CD4-positive, alpha-beta T cell treated with Interleukin-1 beta for 1 hour (primary cell): Measurements from ENCODE around the gene SLC26A5.
A peak's percentile ranks its signal among the peaks of the same experiment; 100 is the strongest.
"Not testable (repeated sequence)": the region's sequence is repeated elsewhere in the genome, so short reads cannot be mapped to it uniquely, and the experiment has no call there.

ENCODE experiments used
- DNase-seq, 2 donors: peaks; one replicate each; pipeline ENCODE4 v3.0.0-alpha.2; 2020 to 2022

SLC26A5 gene

GRCh38 chr7:103446049-103446520 lies at the start of gene SLC26A5:
TSS of gene SLC26A5 (minus strand) at chr7:103446207. CDS start at chr7:103421514, 24,693 bp downstream.
- no peak for DNase-seq

DNA sequence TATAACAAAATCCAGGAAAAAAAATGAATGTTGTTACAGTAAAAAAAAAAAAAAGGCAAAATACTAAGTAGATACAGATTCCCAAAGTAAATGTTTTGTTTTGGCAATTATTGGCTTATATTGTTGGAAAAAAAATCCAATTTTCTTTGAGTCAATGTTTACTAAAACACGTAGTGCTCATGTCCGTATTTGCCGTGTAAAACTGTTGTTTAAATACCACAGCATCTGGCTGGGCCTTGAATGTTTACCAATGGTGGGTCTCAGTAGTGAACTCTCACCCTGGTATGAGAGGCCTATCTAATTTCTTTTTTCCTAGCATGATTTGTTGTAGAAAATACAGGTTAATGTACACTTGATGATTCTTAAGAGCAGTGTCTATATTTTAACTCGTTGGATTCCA lies 41.4 kb upstream of the SLC26A5 start:
- DNase-seq, result no peak

- not testable (repeated sequence) for DNase-seq
These were observed 40.9 kb upstream of the SLC26A5 start for GRCh38 chr7:103486873-103487272.

DNA sequence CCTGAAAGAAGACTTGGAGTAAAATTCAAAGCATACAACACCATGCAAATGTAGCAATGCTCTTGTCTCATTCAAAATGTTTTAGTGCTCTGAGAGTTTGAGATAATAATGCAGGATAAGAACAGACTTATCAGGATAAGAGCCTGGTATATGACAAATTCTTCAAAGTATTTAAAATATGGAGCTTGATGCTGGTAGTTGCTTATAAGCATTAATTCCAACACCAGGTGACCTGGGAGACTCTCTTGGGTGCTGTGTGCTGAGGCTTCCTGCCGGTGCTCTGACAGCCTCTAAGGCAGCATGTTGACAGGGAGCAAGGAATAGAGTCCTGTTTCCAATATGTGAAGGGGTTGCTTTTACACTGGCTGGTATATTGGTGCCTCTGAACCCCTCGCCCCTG lies 34.8 kb upstream of the SLC26A5 start:
- DNase-seq, result no peak

- DNase-seq, result no peak
These were observed 28.9 kb upstream of the SLC26A5 start for GRCh38 chr7:103474956-103475355.

DNA sequence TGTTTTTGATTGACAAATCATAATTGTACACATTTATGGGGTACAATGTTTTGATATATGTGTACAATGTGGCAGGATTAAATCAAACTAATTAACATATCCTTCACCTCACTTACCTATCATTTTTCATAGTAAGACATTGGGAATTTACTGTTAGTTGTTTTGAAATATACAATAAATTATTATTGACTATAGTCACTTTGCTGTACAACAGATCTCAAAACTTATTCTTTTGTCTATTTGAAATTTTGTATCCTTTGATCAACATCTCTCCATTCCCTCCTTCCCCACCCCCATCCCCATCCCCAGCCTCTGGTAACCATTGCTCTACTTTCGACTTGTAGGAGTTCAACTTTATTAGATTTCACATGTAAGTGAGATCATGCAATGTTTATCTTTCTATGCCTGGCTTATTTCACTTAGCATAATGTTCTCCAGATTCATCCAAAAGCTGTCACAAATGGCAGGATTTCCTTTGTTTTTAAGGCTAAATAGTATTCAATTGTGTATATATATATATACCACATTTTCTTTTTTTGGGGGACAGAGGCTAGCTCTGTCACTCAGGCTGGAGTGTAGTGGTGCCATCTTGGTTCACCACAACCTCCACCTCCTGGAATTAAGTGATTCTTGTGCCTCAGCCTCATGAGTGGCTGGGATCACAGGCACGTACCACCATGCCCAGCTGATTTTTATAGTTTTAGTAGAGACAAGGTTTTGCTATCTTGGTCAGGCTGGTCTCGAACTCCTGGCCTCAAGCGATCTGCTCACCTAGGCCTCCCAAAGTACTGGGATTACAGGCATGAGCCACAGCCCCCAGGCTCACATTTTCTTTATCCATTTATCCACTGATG lies 23.3 kb upstream of the SLC26A5 start:
- DNase-seq, result no peak

DNA sequence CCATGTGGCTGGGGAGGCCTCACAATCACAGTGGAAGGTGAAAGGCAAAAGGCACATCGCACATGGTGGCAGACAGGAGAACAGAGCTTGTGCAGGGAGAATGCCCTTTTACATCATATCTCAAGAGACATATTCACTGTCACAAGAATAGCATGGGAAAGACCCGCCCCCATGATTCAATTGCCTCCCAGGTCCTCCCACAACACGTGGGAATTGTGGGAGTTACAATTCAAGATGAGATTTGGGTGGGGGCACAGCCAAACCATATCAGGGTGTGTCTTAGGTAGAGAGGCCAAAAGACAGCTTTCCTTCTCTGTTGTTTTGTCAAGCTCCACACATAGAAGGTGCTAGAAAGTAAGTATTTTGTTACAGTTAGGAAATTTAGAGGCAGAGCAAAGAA lies 20.8 kb upstream of the SLC26A5 start:
- DNase-seq, result no peak

GRCh38 chr7:103462358-103462757 lies 16.4 kb upstream of the SLC26A5 start:
- DNase-seq, result no peak

DNA sequence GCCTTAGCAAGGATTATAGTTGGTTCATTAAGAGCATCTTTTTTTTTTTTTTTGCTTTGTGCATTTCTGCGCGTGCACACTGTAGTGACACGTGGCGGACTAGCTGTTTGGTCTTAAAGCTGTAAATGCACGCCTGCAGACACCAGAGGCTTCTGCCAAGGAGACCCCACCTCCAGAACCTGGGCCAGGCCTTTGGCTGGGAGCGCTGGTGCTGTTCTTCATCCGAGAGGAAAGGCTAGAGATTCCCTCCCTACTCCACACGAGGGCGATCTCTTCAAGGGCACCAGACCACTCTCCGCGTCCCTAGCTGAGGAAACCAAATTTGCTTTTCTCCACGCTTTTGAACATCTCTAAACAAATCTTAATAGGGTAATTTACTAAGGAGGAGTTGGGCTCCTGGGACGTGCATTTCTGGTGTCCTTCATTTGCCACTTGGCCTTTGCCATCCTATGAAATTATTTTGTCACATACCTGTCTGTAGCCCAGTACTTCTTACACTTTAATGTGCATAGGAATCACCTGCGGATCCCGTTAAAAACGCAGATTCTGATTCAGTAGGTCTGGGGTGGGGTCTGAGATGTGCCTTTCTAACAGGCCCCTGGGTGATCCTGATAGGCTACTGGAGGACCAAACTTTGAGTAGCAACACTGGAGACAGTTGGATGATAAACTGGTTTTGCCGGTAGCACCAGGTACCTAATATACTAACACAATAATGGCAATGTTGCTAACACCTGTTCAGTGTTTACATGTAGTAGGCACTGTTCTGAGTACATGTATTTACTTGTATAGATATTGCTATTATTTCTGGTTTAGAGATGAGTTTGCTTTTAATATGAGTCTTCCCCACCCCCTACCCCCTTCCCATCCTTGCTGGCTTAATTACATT lies 1.3 kb upstream of the SLC26A5 start:
- DNase-seq, result peak in 1 of 2 donors; percentile 16

- DNase-seq, result no peak
These were observed 569 bp downstream of the SLC26A5 start for GRCh38 chr7:103445228-103446048.

GRCh38 chr7:103439661-103440060 lies 6.3 kb downstream of the SLC26A5 start:
- no peak for DNase-seq

DNA sequence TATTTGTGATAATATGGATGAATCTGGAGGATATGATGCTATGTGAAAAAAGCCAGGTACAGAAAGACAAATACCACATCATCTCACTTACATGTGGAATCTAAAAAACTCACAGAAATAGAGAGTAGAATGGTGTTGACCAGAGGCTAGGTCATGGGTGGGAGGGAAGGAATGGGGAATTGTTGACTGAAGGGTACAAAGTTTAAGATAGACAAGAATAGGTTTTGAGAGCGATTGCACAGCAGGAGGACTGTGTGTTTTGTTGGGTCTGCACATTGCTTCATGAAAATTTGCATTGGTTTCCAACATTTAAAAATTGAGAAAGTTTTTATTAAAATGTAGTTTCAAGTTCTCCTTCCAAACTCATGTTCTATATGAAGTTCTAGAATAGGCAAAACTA lies 8.4 kb downstream of the SLC26A5 start:
- no peak for DNase-seq

- DNase-seq, result no peak
These were observed 13.3 kb downstream of the SLC26A5 start for GRCh38 chr7:103432712-103433111.

- DNase-seq, result no peak
These were observed 20.8 kb downstream of the SLC26A5 start for GRCh38 chr7:103425177-103425576.

- no peak for DNase-seq
These were observed 22.4 kb downstream of the SLC26A5 start for GRCh38 chr7:103423467-103424179.

GRCh38 chr7:103420857-103421384 lies 25.1 kb downstream of the SLC26A5 start:
- no peak for DNase-seq

DNA sequence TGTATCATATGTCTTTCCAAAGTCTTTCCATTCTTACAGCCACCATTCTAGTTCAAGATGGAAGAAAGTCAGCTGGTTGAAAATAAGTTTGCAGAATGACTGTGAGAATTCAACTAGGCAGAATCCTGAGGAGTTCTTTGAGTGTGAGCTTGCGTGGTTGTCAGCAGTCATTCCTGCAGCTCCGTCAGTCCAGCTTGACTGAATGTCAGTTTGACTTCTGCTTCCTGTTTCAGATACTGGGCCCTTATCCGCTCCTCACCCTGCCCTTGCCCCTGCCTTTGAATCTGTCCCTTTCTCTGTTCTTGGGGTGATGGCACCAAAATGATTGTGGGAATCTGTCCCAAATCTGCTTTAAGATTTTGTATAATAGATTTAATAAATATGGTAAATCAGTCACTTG lies 27.8 kb downstream of the SLC26A5 start:
- no peak for DNase-seq

- no peak for DNase-seq
These were observed 32.6 kb downstream of the SLC26A5 start for GRCh38 chr7:103413407-103413806.

GRCh38 chr7:103412151-103412550 lies 33.9 kb downstream of the SLC26A5 start:
- DNase-seq, result no peak

DNA sequence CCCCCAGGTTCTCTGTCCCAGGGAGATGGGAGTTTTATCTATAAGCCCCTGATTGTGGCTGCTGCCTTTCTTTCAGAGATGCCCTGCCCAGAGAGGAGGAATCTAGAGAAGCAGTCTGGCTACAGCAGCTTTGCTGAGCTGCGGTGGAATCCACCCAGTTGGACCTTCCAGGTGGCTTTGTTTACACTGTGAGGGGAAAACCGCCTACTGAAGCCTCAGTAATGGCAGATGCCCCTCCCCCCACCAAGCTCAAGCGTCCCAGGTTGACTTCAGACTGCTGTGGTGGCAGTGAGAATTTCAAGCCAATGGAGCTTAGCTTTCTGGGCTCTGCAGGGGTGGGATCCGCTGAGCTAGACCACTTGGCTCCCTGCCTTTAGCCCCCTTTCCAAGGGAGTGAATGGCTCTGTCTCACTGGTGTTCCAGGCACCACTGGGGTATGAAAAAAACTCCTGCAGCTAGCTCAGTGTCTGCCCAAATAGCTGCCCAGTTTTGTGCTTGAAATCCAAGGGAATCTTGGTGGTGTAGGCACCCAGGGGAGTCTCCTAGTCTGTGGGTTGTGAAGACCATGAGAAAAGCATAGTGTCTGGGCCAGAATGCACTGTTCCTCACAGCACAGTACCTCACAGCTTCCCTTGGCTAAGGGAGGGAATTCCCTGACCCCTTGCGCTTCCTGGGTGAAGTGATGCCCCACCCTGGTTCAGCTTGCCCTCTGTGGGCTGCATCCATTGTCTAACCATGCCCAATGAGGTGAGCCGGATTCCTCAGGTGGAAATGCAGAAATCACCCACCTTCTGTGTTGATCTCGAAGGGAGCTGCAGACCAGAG lies 40.0 kb downstream of the SLC26A5 start:
- not testable (repeated sequence) for DNase-seq

DNA sequence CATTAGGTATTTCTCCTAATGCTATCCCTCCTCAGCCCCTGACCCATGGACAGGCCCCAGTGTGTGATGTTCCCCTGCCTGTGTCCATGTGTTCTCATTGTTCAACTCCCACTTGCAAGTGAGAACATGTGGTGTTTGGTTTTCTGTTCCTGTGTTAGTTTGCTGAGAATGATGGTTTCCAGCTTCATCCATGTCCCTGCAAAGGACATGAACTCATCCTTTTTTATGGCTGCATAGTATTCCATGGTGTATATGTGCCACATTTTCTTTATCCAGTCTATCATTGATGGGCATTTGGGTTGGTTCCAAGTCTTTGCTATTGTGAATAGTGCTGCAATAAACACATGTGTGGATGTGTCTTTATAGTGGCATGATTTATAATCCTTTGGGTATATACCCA lies 46.3 kb downstream of the SLC26A5 start:
- not testable (repeated sequence) for DNase-seq
